Effector memory CD8-positive, alpha-beta T cell (primary cell): ENCODE results near the gene ADGRL1.
"Not testable (repeated sequence)": the region's sequence is repeated elsewhere in the genome, so short reads cannot be mapped to it uniquely, and the experiment has no call there.

Source experiments
- ATAC-seq: fragments of 150-1000 bp; cut with Tn5 transposase; replicated peaks from 2 replicates; pipeline ENCODE4 v1.10.0; 2021; ENCODE audit warnings: mild to moderate bottlenecking, moderate library complexity
- DNase-seq, 3 experiments: peaks; one replicate each; pipeline ENCODE4 v3.0.0; 2021
- H3K27ac Mint-ChIP-seq, 2 donors: one replicate each; pipeline ENCODE4 v1.8.0; 2022; ENCODE audit warnings: mild to moderate bottlenecking in 2 of 2, mixed read lengths in 2 of 2, moderate library complexity in 2 of 2
- H3K27me3 Mint-ChIP-seq, 2 donors: one replicate each; pipeline ENCODE4 v1.8.0; 2022; ENCODE audit warnings: mixed read lengths in 2 of 2
- H3K36me3 Mint-ChIP-seq: one replicate; pipeline ENCODE4 v1.8.0; 2022; ENCODE audit warnings: mild to moderate bottlenecking, moderate library complexity, mixed read lengths; ENCODE audit not compliant: insufficient read depth
- H3K4me1 Mint-ChIP-seq, 2 donors: one replicate each; pipeline ENCODE4 v1.8.0; 2022; ENCODE audit warnings: low read depth in 2 of 2, mixed read lengths in 2 of 2
- H3K4me3 Mint-ChIP-seq, 2 donors: one replicate each; pipeline ENCODE4 v1.8.0; 2022; ENCODE audit warnings: mild to moderate bottlenecking in 2 of 2, mixed read lengths in 2 of 2, moderate library complexity in 2 of 2
- H3K9me3 Mint-ChIP-seq, 2 donors: one replicate each; pipeline ENCODE4 v1.8.0; 2022; ENCODE audit warnings: mixed read lengths in 2 of 2

Gene ADGRL1

GRCh38 chr19:14207796-14208195, 1.8 kb upstream of the ADGRL1 start:
- Mint-ChIP-seq H3K4me3 (peak overlapping the region; percentile 87 to 89), H3K4me1 (peaks cover 33% of the 10 kb centered on the region in 2 donors), H3K36me3 (peaks cover 14% of the 10 kb centered on the region), H3K27me3 (peaks cover 11% of the 10 kb centered on the region in 2 donors), H3K27ac (peak overlapping the region; percentile 90 to 94)
- not testable (repeated sequence) for H3K9me3 Mint-ChIP-seq, DNase-seq
- ATAC-seq: peak; percentile 13

- peaks cover 14% of the 10 kb centered on the region for H3K36me3 Mint-ChIP-seq
- peaks cover 33% of the 10 kb centered on the region in 2 donors for H3K4me1 Mint-ChIP-seq
- H3K9me3 Mint-ChIP-seq: not testable (repeated sequence)
- peak; percentile 77 to 88 (median 78) for DNase-seq
- H3K27ac Mint-ChIP-seq: peak overlapping the region; percentile 90 to 94
- H3K4me3 Mint-ChIP-seq: peak overlapping the region; percentile 87 to 89
- peaks cover 11% of the 10 kb centered on the region in 2 donors for H3K27me3 Mint-ChIP-seq
- ATAC-seq: peak; percentile 74
Measured at GRCh38 chr19:14206737-14207726, 1.1 kb upstream of the ADGRL1 start.

- Mint-ChIP-seq H3K27me3 (peaks cover 11% of the 10 kb centered on the region in 2 donors), H3K36me3 (peaks cover 14% of the 10 kb centered on the region), H3K4me1 (peaks cover 33 to 36% of the 10 kb centered on the region in 2 donors), H3K4me3 (peak overlapping the region; percentile 66 to 83), H3K27ac (peak overlapping the region in 1 of 2 donors; percentile 94)
- peak; percentile 38 for ATAC-seq
- peak in 1 of 3 experiments; percentile 14 for DNase-seq
- H3K9me3 Mint-ChIP-seq: not testable (repeated sequence)
Measured at GRCh38 chr19:14206308-14206707, 339 bp upstream of the ADGRL1 start.

- Mint-ChIP-seq H3K27me3 (peaks cover 6 to 11% of the 10 kb centered on the region in 2 donors), H3K27ac (peak overlapping the region; percentile 71 to 91), H3K36me3 (peaks cover 14% of the 10 kb centered on the region), H3K4me1 (peaks cover 37 to 40% of the 10 kb centered on the region in 2 donors), H3K4me3 (peak overlapping the region; percentile 66 to 83)
- not testable (repeated sequence) for ATAC-seq, DNase-seq, H3K9me3 Mint-ChIP-seq
Measured at GRCh38 chr19:14204676-14205451, 1.1 kb downstream of the ADGRL1 start.

GRCh38 chr19:14204219-14204618, 1.8 kb downstream of the ADGRL1 start:
- Mint-ChIP-seq H3K27me3 (peaks cover 0 to 11% of the 10 kb centered on the region in 2 donors), H3K27ac (peak overlapping the region; percentile 71 to 91)
- H3K9me3 Mint-ChIP-seq: not testable (repeated sequence)

GRCh38 chr19:14203788-14204187, 2.2 kb downstream of the ADGRL1 start:
- ATAC-seq, DNase-seq, H3K9me3 Mint-ChIP-seq: not testable (repeated sequence)
- Mint-ChIP-seq H3K4me3 (peak overlapping the region; percentile 66 to 83), H3K27ac (peak overlapping the region in 1 of 2 donors; percentile 71), H3K27me3 (peaks cover 0 to 11% of the 10 kb centered on the region in 2 donors), H3K4me1 (peaks cover 35 to 40% of the 10 kb centered on the region in 2 donors), H3K36me3 (peaks cover 14% of the 10 kb centered on the region)

More at GRCh38 chr19:14204219-14204618, 1.8 kb downstream of the ADGRL1 start:
- peaks cover 35 to 38% of the 10 kb centered on the region in 2 donors for H3K4me1 Mint-ChIP-seq
- DNase-seq, ATAC-seq: not testable (repeated sequence)
- H3K36me3 Mint-ChIP-seq: peaks cover 14% of the 10 kb centered on the region
- peak overlapping the region; percentile 66 to 83 for H3K4me3 Mint-ChIP-seq

- Mint-ChIP-seq H3K9me3 (no peaks in the 10 kb centered on the region), H3K4me3 (peak overlapping the region; percentile 43 to 66), H3K36me3 (peaks cover 14% of the 10 kb centered on the region), H3K27me3 (peaks cover 0 to 11% of the 10 kb centered on the region in 2 donors), H3K4me1 (peaks cover 35 to 40% of the 10 kb centered on the region in 2 donors), H3K27ac (no peak overlapping the region)
- ATAC-seq: no peak
- DNase-seq: no peak
Measured at GRCh38 chr19:14203177-14203576, 2.8 kb downstream of the ADGRL1 start.

- not testable (repeated sequence) for H3K9me3 Mint-ChIP-seq, H3K27ac Mint-ChIP-seq, H3K36me3 Mint-ChIP-seq, ATAC-seq, DNase-seq, H3K4me3 Mint-ChIP-seq
- H3K27me3 Mint-ChIP-seq: peaks cover 0 to 11% of the 10 kb centered on the region in 2 donors
- peaks cover 25 to 36% of the 10 kb centered on the region in 2 donors for H3K4me1 Mint-ChIP-seq
Measured at GRCh38 chr19:14201481-14201880, 4.5 kb downstream of the ADGRL1 start.

GRCh38 chr19:14200147-14200841, 5.7 kb downstream of the ADGRL1 start:
- Mint-ChIP-seq H3K4me3 (peak overlapping the region in 1 of 2 donors; percentile 13), H3K27ac (peak overlapping the region; percentile 2 to 73), H3K4me1 (peaks cover 30 to 41% of the 10 kb centered on the region in 2 donors), H3K27me3 (peaks cover 0 to 11% of the 10 kb centered on the region in 2 donors), H3K36me3 (peaks cover 11% of the 10 kb centered on the region)
- H3K9me3 Mint-ChIP-seq: not testable (repeated sequence)
- DNase-seq (peak in 2 of 3 experiments; percentile 46 to 47), ATAC-seq (peak; percentile 66)

GRCh38 chr19:14198384-14199376, 7.3 kb downstream of the ADGRL1 start:
- no peak overlapping the region for H3K27ac Mint-ChIP-seq
- ATAC-seq: no peak
- no peak overlapping the region for H3K4me3 Mint-ChIP-seq
- H3K27me3 Mint-ChIP-seq: no peaks in the 10 kb centered on the region
- H3K36me3 Mint-ChIP-seq: peaks cover 6% of the 10 kb centered on the region
- no peak for DNase-seq
- H3K9me3 Mint-ChIP-seq: no peaks in the 10 kb centered on the region
- peaks cover 18 to 32% of the 10 kb centered on the region in 2 donors for H3K4me1 Mint-ChIP-seq

- ATAC-seq (no peak), DNase-seq (no peak)
- H3K9me3 Mint-ChIP-seq: no peaks in the 10 kb centered on the region
- no peak overlapping the region for H3K4me3 Mint-ChIP-seq
- peaks cover 12 to 26% of the 10 kb centered on the region in 2 donors for H3K4me1 Mint-ChIP-seq
- peaks cover 6% of the 10 kb centered on the region for H3K36me3 Mint-ChIP-seq
- peak overlapping the region in 1 of 2 donors; percentile 11 for H3K27ac Mint-ChIP-seq
- no peaks in the 10 kb centered on the region for H3K27me3 Mint-ChIP-seq
Measured at GRCh38 chr19:14197882-14198281, 8.1 kb downstream of the ADGRL1 start.

GRCh38 chr19:14197288-14197687, 8.7 kb downstream of the ADGRL1 start:
- not testable (repeated sequence) for H3K27me3 Mint-ChIP-seq, H3K4me3 Mint-ChIP-seq, ATAC-seq, H3K36me3 Mint-ChIP-seq, H3K9me3 Mint-ChIP-seq, DNase-seq
- peaks cover 12 to 26% of the 10 kb centered on the region in 2 donors for H3K4me1 Mint-ChIP-seq
- peak overlapping the region in 1 of 2 donors; percentile 11 for H3K27ac Mint-ChIP-seq
